HG03520 (cell line): ENCODE results near the gene EPC1.
"Not testable (repeated sequence)": the region's sequence is repeated elsewhere in the genome, so short reads cannot be mapped to it uniquely, and the experiment has no call there.

Source experiments
- ATAC-seq: cut with Tn5 transposase; IDR thresholded peaks from one replicate; pipeline ENCODE4 v1.9.1; 2021; ENCODE audit warnings: mild to moderate bottlenecking, moderate library complexity; ENCODE audit not compliant: unreplicated experiment

EPC1 gene, protein sequence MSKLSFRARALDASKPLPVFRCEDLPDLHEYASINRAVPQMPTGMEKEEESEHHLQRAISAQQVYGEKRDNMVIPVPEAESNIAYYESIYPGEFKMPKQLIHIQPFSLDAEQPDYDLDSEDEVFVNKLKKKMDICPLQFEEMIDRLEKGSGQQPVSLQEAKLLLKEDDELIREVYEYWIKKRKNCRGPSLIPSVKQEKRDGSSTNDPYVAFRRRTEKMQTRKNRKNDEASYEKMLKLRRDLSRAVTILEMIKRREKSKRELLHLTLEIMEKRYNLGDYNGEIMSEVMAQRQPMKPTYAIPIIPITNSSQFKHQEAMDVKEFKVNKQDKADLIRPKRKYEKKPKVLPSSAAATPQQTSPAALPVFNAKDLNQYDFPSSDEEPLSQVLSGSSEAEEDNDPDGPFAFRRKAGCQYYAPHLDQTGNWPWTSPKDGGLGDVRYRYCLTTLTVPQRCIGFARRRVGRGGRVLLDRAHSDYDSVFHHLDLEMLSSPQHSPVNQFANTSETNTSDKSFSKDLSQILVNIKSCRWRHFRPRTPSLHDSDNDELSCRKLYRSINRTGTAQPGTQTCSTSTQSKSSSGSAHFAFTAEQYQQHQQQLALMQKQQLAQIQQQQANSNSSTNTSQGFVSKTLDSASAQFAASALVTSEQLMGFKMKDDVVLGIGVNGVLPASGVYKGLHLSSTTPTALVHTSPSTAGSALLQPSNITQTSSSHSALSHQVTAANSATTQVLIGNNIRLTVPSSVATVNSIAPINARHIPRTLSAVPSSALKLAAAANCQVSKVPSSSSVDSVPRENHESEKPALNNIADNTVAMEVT

DNA sequence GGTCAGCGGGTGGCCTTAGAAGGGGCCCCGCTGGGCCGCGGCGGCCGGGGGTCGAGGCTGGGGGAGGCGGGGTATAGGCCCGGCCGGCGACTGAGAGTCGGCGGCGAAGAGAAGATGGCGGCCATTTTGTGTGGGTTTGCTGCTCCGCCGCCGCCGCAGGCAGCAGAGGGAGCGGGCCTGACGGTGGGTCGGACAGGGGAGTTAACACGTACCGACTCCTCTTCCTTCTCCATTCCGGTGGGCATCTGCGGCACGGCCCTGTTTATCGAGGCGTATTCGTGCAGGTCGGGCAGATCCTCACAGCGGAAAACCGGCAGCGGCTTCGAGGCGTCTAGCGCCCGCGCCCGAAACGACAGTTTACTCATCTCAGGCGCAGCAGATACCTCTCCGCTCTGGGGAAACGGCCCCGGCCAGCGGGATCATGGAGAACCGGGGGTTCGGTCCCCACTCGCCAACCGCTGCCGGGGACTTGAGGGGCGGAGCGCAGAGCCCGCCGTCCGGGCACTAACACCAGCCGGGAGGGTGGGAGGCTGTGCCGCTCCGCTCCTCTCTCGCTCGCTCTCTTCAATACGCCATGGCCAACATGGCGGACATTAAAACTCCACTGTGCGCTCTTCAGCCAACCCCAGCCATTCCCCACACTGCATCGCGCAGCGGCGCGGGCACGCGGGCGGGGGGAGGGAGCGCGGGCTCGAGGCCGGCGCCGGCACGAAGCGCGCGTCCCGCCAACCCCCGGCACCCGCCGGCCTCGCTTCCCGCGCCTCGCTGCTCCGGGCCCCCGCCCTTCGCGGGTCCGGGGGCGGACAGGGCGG is at the start of gene EPC1:
TSS of gene EPC1 (minus strand) at position 608 of the 812 bp plus-strand sequence. CDS start at position 365, 243 bp downstream.
- ATAC-seq = peak; percentile 58

DNA sequence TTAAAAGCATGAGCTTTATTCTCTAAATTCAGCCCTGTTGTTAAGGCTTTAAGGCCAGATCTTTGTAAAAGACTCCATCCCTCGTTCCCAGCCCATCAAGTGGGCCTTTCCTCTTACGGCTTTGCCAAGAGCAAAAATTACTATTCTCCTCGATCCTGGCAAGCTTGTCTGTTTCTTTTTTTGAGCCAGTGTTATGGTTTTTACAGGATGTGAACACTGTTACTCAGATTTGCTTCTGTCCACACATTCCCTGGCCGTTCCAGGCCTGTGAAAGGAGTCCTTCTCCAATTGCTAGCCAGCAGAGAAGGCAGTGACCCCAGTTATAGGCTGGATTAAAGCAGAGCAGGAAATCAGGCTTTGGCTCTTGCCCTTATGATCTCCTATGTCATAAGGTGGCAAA is 47.0 kb upstream of the EPC1 start:
- ATAC-seq = no peak

DNA sequence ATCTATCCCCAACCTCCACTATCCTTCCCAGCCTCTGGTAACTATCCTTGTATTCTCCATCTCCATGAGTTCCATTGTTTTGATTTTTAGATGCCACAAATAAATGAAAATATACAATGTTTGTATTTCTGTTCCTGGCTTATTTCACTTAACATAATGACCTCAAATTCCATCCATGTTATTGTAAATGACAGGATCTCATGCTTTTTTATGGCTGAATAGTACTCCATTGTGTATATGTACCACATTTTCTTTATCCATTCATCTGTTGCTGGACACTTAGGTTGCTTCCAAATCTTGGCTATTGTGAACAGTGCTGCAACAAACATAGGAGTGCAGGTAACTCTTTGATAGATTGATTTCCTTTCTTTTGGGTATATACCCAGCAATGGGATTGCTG is 45.3 kb upstream of the EPC1 start:
- not testable (repeated sequence) for ATAC-seq

DNA sequence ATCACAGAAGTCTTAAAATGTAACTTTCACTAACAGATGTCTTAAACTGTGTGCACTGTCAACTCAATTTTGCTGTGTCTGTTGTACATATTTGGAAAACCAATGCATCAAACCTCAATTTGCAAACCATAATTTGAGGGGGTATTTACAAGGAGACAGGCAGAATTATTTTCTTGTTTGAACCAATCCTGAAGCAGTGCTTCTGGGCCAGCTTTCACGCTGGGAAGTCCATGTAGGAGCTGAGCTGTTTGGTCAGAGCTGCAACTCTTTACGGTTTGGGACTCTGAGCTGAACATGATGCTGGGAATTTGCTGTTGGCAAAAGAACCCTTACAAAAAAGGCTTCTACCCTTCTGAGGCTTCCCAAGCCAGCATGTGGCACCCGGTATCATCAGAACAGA is 43.2 kb upstream of the EPC1 start:
- ATAC-seq = no peak

GRCh38 chr10:32388258-32389027 is 41.5 kb upstream of the EPC1 start:
- no peak for ATAC-seq

- no peak for ATAC-seq
Observed at GRCh38 chr10:32386623-32387260, 39.8 kb upstream of the EPC1 start.

GRCh38 chr10:32384171-32384570 is 37.2 kb upstream of the EPC1 start:
- ATAC-seq = no peak

GRCh38 chr10:32381165-32381564 is 34.2 kb upstream of the EPC1 start:
- ATAC-seq = no peak

DNA sequence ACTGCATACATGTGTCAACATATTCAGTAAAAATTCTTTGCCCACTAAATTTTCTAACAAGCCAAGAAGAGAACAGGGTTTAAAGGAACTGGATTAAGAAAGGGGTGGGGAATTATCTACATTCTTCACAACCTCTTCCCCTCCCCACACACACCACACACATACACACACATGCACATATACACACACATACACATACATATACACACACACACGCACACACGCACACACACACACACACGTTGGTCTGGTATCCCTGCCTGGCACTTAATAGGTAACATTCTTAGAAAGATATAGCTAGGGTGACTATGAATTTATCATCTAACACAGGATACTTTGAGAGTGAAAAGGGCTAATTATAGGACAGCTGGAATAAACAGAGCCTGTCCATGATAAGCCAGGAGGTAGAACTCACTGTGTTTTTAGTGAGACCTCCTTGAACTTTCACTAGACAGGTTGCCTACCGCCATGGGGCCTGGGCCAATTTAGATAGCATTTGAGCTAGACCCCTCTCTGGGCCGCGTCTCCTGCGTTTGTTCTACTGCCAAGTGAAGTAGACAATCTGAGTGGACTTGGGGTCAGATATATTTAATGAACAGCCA is 33.1 kb upstream of the EPC1 start:
- no peak for ATAC-seq

DNA sequence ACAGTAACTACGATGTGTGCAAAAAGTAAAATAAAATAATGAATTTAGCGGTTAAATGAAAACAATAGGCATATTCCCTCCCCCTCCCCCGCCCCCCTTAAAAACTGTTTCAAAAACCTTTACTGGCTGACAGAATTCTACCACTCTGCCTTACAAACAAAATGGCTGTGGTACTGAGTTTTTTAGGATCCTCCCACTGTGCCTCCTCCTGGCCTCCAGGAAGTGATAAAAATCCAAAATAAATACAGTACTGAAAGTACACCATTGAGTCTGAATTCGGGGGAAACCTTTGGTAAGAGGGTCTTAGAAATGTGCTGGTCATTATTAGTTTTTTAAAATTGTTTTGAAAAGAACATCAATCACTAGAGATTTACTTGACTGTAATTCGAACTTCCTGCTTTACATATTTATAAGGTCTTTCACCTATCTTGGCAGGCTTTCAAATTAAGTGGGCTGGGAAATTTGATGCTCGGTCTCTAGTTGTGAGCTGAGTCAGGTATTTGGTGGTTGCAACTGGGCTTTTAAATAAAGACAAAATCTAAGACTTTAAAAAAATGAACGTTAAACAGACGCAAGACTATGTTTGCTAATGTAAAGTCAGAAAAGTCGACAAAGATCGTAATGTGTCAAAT is 32.5 kb upstream of the EPC1 start:
- no peak for ATAC-seq

GRCh38 chr10:32378363-32379317 is 31.7 kb upstream of the EPC1 start:
- peak; percentile 88 for ATAC-seq

DNA sequence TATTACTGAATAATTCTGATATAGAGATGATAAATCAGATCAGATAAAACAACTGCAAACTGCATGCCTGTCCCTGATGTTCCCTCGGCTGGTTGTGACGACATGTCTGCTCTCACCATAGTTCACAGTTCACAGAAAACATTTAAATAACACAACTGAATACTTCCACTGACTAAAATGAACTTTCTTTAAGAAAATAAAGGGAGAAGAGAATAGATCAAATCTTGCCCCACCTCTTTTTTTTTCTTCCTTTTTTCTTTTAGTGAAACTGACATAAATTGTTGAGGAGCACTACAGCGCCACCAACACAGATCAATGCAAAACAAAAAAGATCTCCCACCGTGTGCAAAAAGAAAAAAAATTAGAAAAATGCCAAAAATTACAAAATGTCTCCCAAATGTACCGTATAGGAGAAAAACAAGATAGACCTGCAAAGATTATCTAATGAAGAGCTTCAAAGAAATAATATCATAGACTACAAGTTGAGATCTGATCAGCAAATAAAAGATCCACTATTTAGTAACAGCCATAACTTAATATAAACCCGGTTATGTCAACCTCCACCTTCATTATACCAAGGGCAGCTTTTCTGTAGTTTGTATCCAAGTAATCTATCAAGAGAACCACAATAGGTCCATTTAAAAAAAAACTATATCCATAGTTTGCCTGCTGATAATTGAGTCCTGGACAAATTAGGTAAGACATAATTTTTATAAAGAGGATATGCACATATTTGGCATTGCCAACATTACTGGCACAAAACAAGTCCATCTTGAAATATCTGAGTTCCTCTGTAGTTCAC is 30.7 kb upstream of the EPC1 start:
- ATAC-seq = peak; percentile 30

GRCh38 chr10:32376771-32377170 is 29.8 kb upstream of the EPC1 start:
- ATAC-seq = no peak

DNA sequence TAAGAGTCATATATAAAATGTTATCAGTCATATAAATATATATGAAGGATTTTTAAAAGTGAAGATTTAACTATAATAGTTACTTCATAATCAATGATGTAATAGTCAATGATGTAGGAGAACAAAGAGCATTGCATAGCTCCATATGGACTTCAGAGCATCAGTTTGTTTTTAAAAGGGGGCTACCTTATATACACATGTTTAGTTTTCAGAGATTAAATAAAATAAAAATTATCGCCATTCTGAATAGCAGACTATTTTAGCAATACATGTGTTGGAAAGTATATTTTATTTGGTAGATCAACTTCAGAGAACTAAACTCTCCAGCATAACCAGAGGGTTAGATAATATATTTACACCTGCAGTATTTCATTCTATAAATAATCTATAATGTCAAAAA is 29.1 kb upstream of the EPC1 start:
- ATAC-seq = no peak

DNA sequence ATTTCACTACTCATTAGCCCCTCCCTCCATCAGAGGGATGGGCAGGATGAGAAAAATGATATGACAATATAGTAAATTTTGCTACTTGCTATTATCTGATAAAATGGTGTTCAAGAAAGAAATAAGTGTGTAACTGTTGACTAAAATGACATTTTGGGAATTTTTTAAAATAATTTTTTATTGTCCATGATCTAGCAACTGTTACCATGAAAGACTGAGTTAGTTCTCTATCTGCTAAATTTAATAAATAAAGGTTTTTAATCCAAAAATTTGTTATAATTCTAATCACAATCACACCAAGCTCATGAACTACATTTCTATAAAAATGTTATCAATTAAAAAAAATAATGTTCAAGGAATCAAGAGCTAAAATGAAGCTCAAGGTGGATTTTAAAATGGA is 28.7 kb upstream of the EPC1 start:
- ATAC-seq = no peak

DNA sequence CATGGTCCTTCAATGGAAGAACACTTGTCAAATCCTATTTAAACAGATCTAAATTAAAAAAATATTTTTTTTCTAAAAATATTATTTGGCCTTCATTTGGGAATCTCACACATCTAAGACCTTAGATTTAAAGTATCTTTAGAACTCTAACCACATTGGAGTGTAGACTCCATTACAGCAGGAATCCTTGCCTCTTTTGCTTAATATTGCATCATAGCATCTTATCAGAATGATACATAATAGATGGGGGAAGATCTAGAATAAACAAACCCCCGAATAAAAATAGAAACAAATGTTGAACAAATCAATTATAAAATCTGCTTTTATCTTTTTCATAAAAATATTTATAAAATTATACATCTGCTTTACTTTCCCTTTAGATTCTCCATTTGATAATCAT is 27.6 kb upstream of the EPC1 start:
- ATAC-seq = no peak

DNA sequence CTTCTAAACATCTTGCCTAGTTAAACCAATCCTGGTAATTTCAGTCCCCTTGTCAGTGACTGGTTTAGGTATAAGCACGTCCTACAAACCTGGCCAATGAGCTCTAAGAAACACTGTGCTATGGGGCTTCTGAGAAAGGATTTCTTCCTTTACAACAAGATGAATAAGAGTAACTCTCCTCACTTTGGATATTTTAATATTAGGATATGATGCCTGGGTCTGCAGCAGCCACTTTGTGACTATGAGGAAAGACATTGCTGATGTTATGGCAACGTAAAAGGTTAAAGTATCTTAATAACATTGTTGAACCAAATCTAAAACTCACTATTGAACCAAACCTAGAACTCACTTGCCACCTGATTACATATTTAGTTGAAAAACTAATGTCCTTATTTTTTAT is 26.5 kb upstream of the EPC1 start:
- no peak for ATAC-seq
